ENCODE results near the gene HCRTR1. TPM values are rescaled to one million over a fixed set of nuclear protein-coding genes. Genes with fewer than 3 reads are reported as not detected.

Gene HCRTR1
- total RNA-seq, 4 donors from 2014 or later, result 0.42 TPM; not detected in 3

DNA sequence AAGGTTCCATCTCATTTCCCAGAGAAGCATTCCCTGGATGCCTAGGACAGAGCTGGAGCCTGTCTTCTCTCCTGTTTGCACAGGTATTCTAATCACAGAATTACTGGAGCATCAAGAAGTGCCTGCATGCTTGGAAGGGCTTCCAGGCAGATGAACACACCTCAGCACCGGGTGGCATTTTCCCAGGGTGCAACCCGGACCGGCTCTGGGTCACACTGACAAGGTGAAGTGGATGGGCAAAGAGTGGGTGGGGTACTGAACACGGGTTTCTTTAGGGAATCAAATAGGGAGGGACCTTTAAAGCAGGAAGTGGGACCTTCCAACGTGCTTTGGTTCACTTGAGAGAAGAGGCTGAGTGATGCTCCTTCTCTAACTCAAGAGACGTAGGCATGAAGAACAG, 34.3 kb downstream of the HCRTR1 start:
- 40 to 48% methylated on average over 6 of the region's 6 CpGs for whole genome bisulfite sequencing, 2 donors
- intact Hi-C loops (cut with DNase I; ENCODE audit: low total_unique reads), result no loop called here

DNA sequence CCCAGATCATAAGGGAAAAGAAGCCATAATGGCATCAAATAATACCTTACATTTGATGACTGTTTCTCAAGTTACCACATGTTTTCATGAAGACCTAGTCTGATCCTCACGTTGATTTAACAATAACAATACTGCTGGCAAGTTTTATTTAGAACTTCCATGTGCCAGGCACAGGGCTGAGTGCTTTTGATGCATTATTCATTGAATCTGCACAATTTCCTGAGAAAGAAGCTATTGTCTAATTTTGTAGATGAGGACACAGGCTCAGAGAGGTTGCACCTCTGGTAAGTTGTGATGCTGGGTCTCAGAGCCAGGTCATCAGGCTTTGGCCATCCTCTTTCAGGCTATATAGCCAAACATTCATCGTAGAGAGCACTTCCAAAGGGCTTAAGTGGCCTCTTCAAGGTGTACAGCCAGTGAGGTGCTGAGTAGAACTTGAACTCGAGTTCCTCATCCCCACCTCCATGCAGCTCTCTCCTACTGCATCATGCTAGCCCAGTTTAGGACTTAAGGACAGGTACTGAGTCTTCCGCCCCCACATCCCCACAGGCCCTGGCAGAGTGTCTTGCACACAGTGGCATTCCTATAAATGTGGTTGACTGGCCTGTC, 35.5 kb downstream of the HCRTR1 start:
- no peak overlapping the region for H3K4me3 ChIP-seq (ENCODE audit: low read depth, poor library complexity, severe bottlenecking)
- intact Hi-C loops (cut with DNase I; ENCODE audit: low total_unique reads), result no loop called here
- no peak for TF ChIP-seq POLR2A (IDR thresholded peaks at IDR 0.05)
- TF ChIP-seq, protein P1, sequence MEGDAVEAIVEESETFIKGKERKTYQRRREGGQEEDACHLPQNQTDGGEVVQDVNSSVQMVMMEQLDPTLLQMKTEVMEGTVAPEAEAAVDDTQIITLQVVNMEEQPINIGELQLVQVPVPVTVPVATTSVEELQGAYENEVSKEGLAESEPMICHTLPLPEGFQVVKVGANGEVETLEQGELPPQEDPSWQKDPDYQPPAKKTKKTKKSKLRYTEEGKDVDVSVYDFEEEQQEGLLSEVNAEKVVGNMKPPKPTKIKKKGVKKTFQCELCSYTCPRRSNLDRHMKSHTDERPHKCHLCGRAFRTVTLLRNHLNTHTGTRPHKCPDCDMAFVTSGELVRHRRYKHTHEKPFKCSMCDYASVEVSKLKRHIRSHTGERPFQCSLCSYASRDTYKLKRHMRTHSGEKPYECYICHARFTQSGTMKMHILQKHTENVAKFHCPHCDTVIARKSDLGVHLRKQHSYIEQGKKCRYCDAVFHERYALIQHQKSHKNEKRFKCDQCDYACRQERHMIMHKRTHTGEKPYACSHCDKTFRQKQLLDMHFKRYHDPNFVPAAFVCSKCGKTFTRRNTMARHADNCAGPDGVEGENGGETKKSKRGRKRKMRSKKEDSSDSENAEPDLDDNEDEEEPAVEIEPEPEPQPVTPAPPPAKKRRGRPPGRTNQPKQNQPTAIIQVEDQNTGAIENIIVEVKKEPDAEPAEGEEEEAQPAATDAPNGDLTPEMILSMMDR (IDR thresholded peaks at IDR 0.05), result no peak
- DNase-seq (ENCODE audit: low spot score in 2 of 2), result no peak
- WGBS, 2 donors, result 76% methylated on average over 4 of the region's 4 CpGs

More for the DNA sequence above, 34.3 kb downstream of the HCRTR1 start:
- no peak overlapping the region for H3K4me3 ChIP-seq (ENCODE audit: low read depth, poor library complexity, severe bottlenecking)
- TF ChIP-seq, protein P1 (IDR thresholded peaks at IDR 0.05), result no peak
- TF ChIP-seq POLR2A (IDR thresholded peaks at IDR 0.05), result no peak
- DNase-seq (ENCODE audit: low spot score in 2 of 2), result no peak

- intact Hi-C loops (cut with DNase I; ENCODE audit: low total_unique reads), result no loop called here
- 85 to 86% methylated on average over 12 of the region's 12 CpGs for WGBS, 2 donors
- no peak for DNase-seq (ENCODE audit: low spot score in 2 of 2)
- no peak overlapping the region for H3K4me3 ChIP-seq (ENCODE audit: low read depth, poor library complexity, severe bottlenecking)
- TF ChIP-seq, protein P1 (IDR thresholded peaks at IDR 0.05), result no peak
- TF ChIP-seq POLR2A (IDR thresholded peaks at IDR 0.05), result no peak
Observed at GRCh38 chr1:31653717-31654473, 36.4 kb downstream of the HCRTR1 start.

DNA sequence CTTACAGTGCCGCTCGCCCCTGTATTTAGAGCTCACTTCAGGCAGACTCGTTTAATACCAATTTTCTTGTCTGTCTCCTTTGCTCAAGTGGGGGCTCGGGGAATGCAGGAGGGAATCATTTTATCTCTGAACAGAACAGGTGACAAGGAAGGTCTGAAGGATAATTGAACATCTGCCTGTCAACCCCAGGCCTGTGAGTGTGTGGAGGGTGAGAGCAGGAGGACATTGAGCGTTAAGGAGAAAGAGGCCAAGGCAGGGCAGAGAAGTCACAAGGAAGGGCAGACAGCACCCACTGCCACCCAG, 36.9 kb downstream of the HCRTR1 start:
- 86 to 93% methylated on average over 5 of the region's 5 CpGs for WGBS, 2 donors
- TF ChIP-seq POLR2A (IDR thresholded peaks at IDR 0.05), result no peak
- DNase-seq (ENCODE audit: low spot score in 2 of 2), result no peak
- intact Hi-C loops (cut with DNase I; ENCODE audit: low total_unique reads), result no loop called here
- H3K4me3 ChIP-seq (ENCODE audit: low read depth, poor library complexity, severe bottlenecking), result no peak overlapping the region

- 81 to 83% methylated on average over 6 of the region's 6 CpGs for WGBS, 2 donors
- no peak for DNase-seq (ENCODE audit: low spot score in 2 of 2)
- TF ChIP-seq POLR2A (IDR thresholded peaks at IDR 0.05), result no peak
- TF ChIP-seq, protein P1 (IDR thresholded peaks at IDR 0.05), result no peak
Observed at GRCh38 chr1:31655104-31655503, 37.6 kb downstream of the HCRTR1 start.

GRCh38 chr1:31655756-31656155, 38.3 kb downstream of the HCRTR1 start:
- DNase-seq (ENCODE audit: low spot score in 2 of 2), result no peak

More at GRCh38 chr1:31655104-31655503, 37.6 kb downstream of the HCRTR1 start:
- H3K4me3 ChIP-seq (ENCODE audit: low read depth, poor library complexity, severe bottlenecking), result no peak overlapping the region
- intact Hi-C loops (cut with DNase I; ENCODE audit: low total_unique reads), result no loop called here

More at GRCh38 chr1:31655756-31656155, 38.3 kb downstream of the HCRTR1 start:
- TF ChIP-seq, protein P1 (IDR thresholded peaks at IDR 0.05), result no peak
- no peak for TF ChIP-seq POLR2A (IDR thresholded peaks at IDR 0.05)
- intact Hi-C loops (cut with DNase I; ENCODE audit: low total_unique reads), result no loop called here
- no peak overlapping the region for H3K4me3 ChIP-seq (ENCODE audit: low read depth, poor library complexity, severe bottlenecking)
- 74 to 78% methylated on average over 4 of the region's 4 CpGs for WGBS, 2 donors
